ENCODE data around the gene MBTPS1.

DNA sequence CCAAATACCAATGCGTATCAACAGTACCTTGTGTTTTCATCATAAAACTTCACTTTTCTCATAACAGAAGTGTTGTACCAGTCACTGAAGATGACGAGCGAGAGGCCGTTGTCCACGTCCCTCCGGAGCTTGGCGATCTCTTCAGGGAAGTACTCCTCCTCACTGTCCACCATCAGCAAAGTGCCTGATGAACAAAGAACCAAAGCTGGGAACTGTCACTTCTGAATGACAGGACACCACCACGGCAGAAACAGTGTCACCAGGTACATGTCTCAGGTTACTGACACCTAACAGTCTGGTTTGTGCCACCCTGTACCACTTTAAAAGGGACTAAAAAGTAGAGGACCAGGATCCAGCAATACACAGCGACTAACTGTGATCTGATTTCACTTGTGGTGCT, 49.1 kb downstream of the MBTPS1 start:
- TF ChIP-seq TAF1 (IDR thresholded peaks at IDR 0.05; ENCODE audit: borderline replicate concordance, low read depth, low read length) (no peak), POLR2A (IDR thresholded peaks at IDR 0.05; ENCODE audit: low read depth, low read length) (no peak), POLR2AphosphoS5 (IDR thresholded peaks at IDR 0.05; ENCODE audit: low read depth, low read length) (no peak)
